ENCODE results near the gene NEO1. TPM values are rescaled to one million over a fixed set of nuclear protein-coding genes. Genes with fewer than 3 reads are reported as not detected.

Gene NEO1
- total and polyA plus RNA-seq, 2 of the 13 experiments (the other 11 are each of a cell fraction or from before 2014, with no cell fraction given), result 8.4 to 11.0 TPM

DNA sequence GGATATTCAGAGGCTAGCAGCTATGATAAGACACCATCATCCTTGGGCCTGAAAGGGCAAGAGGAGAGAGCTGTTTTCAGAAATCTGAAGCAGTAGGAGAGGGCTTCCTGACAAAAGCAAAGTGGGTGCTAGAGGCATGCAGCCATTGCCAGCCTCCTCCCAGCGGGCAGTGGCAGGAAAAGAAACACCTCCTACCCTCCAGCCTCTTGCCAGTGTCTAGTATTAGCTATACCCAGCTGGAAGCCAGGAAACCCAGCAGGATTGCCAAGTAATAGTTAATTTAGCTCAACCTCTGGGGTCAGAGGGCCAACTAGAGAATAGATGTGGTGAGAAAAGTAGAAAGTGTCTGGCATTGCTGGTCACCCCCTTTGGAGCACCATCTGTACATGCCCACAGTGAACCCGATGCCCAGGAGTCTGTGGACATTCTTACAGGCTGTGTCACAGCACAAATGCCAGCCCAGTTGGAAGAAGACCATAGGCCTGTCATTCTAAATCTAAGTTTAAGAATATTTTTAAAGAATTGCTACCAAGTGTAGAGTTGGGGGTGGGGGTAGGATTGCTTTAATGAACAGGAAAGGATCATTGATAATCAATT, 231.2 kb downstream of the NEO1 start (continued):
- no peak for TF ChIP-seq MBNL3 (CRISPR knock-in tag; conservative IDR thresholded peaks at IDR 0.05)
- no peak for TF ChIP-seq ZNF160 (CRISPR knock-in tag; IDR thresholded peaks at IDR 0.05)
- TF ChIP-seq TAF15 (IDR thresholded peaks at IDR 0.05; ENCODE audit: low read depth, low read length, poor library complexity, severe bottlenecking), result no peak
- TF ChIP-seq NAIF1 (CRISPR knock-in tag; IDR thresholded peaks at IDR 0.05; ENCODE audit: borderline replicate concordance), result no peak
- TF ChIP-seq, protein P1, sequence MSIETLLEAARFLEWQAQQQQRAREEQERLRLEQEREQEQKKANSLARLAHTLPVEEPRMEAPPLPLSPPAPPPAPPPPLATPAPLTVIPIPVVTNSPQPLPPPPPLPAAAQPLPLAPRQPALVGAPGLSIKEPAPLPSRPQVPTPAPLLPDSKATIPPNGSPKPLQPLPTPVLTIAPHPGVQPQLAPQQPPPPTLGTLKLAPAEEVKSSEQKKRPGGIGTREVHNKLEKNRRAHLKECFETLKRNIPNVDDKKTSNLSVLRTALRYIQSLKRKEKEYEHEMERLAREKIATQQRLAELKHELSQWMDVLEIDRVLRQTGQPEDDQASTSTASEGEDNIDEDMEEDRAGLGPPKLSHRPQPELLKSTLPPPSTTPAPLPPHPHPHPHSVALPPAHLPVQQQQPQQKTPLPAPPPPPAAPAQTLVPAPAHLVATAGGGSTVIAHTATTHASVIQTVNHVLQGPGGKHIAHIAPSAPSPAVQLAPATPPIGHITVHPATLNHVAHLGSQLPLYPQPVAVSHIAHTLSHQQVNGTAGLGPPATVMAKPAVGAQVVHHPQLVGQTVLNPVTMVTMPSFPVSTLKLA (IDR thresholded peaks at IDR 0.05), result no peak
- no peak for TF ChIP-seq ZNF761 (CRISPR knock-in tag; conservative IDR thresholded peaks at IDR 0.05)
- TF ChIP-seq, protein P2, sequence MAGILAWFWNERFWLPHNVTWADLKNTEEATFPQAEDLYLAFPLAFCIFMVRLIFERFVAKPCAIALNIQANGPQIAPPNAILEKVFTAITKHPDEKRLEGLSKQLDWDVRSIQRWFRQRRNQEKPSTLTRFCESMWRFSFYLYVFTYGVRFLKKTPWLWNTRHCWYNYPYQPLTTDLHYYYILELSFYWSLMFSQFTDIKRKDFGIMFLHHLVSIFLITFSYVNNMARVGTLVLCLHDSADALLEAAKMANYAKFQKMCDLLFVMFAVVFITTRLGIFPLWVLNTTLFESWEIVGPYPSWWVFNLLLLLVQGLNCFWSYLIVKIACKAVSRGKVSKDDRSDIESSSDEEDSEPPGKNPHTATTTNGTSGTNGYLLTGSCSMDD (CRISPR knock-in tag; IDR thresholded peaks at IDR 0.05), result no peak
- no peak for TF ChIP-seq KDM1A (CRISPR knock-in tag; IDR thresholded peaks at IDR 0.05)
- TF ChIP-seq RFXAP (CRISPR knock-in tag; IDR thresholded peaks at IDR 0.05; ENCODE audit: borderline replicate concordance), result no peak

DNA sequence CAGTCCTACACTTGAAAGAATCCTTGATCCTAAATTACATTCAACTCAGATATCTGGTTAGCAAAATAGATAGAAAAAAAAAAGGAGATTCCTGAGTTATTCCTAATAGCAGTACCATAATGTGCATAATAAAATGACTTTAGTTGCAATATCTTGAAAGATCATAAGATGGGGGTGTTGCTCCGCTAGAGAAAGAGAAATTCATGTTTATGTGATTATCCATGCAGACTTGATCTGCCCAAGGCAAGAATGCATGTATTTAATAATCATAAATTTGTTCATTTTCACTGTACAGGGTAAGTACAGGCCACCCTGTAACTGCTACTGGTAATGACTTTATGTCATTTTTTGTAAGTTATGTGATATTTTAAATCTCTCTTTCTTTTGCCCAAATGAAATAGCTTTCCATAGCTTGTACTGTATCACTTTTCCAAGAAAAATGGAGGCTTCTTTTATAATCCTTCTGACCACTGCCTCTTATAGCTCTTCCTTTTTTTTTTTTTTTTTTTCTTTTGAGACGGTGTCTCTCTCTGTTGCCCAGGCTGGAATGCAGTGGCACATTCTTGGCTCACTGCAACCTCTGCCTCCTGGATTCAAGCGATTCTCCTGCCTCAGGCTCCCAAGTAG, 231.9 kb downstream of the NEO1 start:
- H3K9me3 ChIP-seq (ENCODE audit: low read length), result no peaks in the 10 kb centered on the region
- no peaks in the 10 kb centered on the region for H3K4me1 ChIP-seq (ENCODE audit: insufficient read depth, low read length)
- FAIRE-seq (no peak), ATAC-seq (no peak), DNase-seq (ENCODE audit: low spot score) (no peak)
- POLR2A ChIA-PET, result no interaction called here
- no peaks in the 10 kb centered on the region for H3K79me2 ChIP-seq (ENCODE audit: insufficient read depth, low read length)
- no TSS peak for BruUV-seq (replicated peaks)
- H3K9ac ChIP-seq (ENCODE audit: insufficient read depth, low read depth, low read length), result no peak overlapping the region
- TF ChIP-seq, protein P3, sequence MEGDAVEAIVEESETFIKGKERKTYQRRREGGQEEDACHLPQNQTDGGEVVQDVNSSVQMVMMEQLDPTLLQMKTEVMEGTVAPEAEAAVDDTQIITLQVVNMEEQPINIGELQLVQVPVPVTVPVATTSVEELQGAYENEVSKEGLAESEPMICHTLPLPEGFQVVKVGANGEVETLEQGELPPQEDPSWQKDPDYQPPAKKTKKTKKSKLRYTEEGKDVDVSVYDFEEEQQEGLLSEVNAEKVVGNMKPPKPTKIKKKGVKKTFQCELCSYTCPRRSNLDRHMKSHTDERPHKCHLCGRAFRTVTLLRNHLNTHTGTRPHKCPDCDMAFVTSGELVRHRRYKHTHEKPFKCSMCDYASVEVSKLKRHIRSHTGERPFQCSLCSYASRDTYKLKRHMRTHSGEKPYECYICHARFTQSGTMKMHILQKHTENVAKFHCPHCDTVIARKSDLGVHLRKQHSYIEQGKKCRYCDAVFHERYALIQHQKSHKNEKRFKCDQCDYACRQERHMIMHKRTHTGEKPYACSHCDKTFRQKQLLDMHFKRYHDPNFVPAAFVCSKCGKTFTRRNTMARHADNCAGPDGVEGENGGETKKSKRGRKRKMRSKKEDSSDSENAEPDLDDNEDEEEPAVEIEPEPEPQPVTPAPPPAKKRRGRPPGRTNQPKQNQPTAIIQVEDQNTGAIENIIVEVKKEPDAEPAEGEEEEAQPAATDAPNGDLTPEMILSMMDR (CRISPR knock-in tag; IDR thresholded peaks at IDR 0.05), result peak; percentile 29; the same call in 1 of the 2 replicates
- peak; percentile 31; the same call in 1 of the 2 replicates for TF ChIP-seq STAG1 (CRISPR knock-in tag; IDR thresholded peaks at IDR 0.05)
- TF ChIP-seq SMC3 (IDR thresholded peaks at IDR 0.05; ENCODE audit: low read length), result peak; percentile 7; the same call in 1 of the 2 replicates
- no peak for TF ChIP-seq ZFYVE20 (CRISPR knock-in tag; IDR thresholded peaks at IDR 0.05; ENCODE audit: borderline replicate concordance, low read depth)
- TF ChIP-seq ZNF543 (CRISPR knock-in tag; IDR thresholded peaks at IDR 0.05), result no peak
- WGBS (ENCODE audit: low lambda C conversion rate), result 94% methylated on average over 3 of the region's 3 CpGs
- CTCF ChIA-PET (ENCODE audit: low intra/inter-chr PET ratio, low total read pairs), result interaction anchor here (0.7 kb wide), 1 partner anchor 352 kb away, joined by 4 read pairs; no protein-coding TSS in a partner anchor
- H3K27ac ChIP-seq (ENCODE audit: extremely low read length, insufficient read depth, low read length), result no peak overlapping the region
- no peak overlapping the region for H3K4me2 ChIP-seq (ENCODE audit: low read depth, low read length)
- in situ Hi-C loops (cut with HindIII; ENCODE audit: extremely low pct_ligation_motif_present, low pct_unique_long_range_greater_than_20kb) (no loop called here), intact Hi-C loops (cut with micrococcal nuclease; ENCODE audit: unreplicated experiment) (no loop called here)
- no peak overlapping the region for H3K4me3 ChIP-seq (replicated peaks in 1 of 3; ENCODE audit: insufficient read depth in 1 of 3, low read depth in 2 of 3, low read length in 3 of 3)
- no peaks in the 10 kb centered on the region for H3K27me3 ChIP-seq (ENCODE audit: control insufficient read depth in 1 of 2, insufficient read depth in 2 of 2, low read length in 2 of 2)
- no peaks in the 10 kb centered on the region for H4K20me1 ChIP-seq (ENCODE audit: insufficient read depth, low read length)
- 0 out of 5 replicates have a peak, but pooled peaks cover 1 to 11% of the 10 kb centered on the region in 2 experiments for H3K36me3 ChIP-seq (replicated peaks in 1 of 2; ENCODE audit: control insufficient read depth in 1 of 2, insufficient read depth in 2 of 2, low read length in 2 of 2)
- no peak overlapping the region for H2AFZ ChIP-seq (ENCODE audit: low read length)
